Spleen (tissue), 11 donors: ENCODE results near the gene TYW1B. TPM values are rescaled to one million over a fixed set of nuclear protein-coding genes. Genes with fewer than 3 reads are reported as not detected.
"Not testable (repeated sequence)": the region's sequence is repeated elsewhere in the genome, so short reads cannot be mapped to it uniquely, and the experiment has no call there.

Experiments used
- DNase-seq: peaks from one replicate; pipeline ENCODE4 v3.0.0-alpha.2; 2020
- H3K27ac ChIP-seq, 8 donors: fragments of 200-600 bp; sonication (generic) in 7 of 8; 1 replicate in 4 of 8; 2 replicates in 4 of 8; pipeline versions ENCODE4 v1.5.0 to v1.8.0; 2016 to 2021; ENCODE audit warnings: inconsistent platforms in 4 of 8, mild to moderate bottlenecking in 4 of 8, moderate library complexity in 1 of 8
- H3K27me3 ChIP-seq, 7 donors: fragments of 200-600 bp; sonication (generic) in 6 of 7; replicated peaks in 1 of 7; 1 replicate in 4 of 7; 2 replicates in 3 of 7; pipeline versions ENCODE4 v1.5.0 to v1.8.0; 2016 to 2021; ENCODE audit warnings: inconsistent platforms in 3 of 7, mild to moderate bottlenecking in 1 of 7
- H3K36me3 ChIP-seq, 6 donors: fragments of 200-600 bp; sonication (generic) in 5 of 6; 1 replicate in 4 of 6; 2 replicates in 2 of 6; pipeline versions ENCODE4 v1.5.0 to v1.8.0; 2016 to 2021; ENCODE audit warnings: inconsistent platforms in 2 of 6
- H3K4me1 ChIP-seq, 6 donors: fragments of 200-600 bp; sonication (generic) in 5 of 6; 1 replicate in 3 of 6; 2 replicates in 3 of 6; pipeline versions ENCODE4 v1.5.0 to v1.8.0; 2016 to 2021; ENCODE audit warnings: inconsistent platforms in 3 of 6
- H3K4me3 ChIP-seq, 8 donors: fragments of 200-600 bp; sonication (generic) in 7 of 8; 1 replicate in 4 of 8; 2 replicates in 4 of 8; pipeline versions ENCODE4 v1.5.0 to v1.8.0; 2016 to 2021; ENCODE audit warnings: inconsistent platforms in 4 of 8, mild to moderate bottlenecking in 4 of 8, moderate library complexity in 2 of 8
- H3K9me3 ChIP-seq, 8 donors: fragments of 200-600 bp; sonication (generic) in 7 of 8; 1 replicate in 4 of 8; 2 replicates in 4 of 8; pipeline versions ENCODE4 v1.5.0 to v1.8.0; 2016 to 2021; ENCODE audit warnings: inconsistent platforms in 4 of 8
- POLR2A ChIP-seq, 3 donors: fragments of 450-650 bp; IDR thresholded peaks; one replicate each; pipeline ENCODE4 v1.5.1; 2017; ENCODE audit warnings: antibody characterized with exemption in 3 of 3, mild to moderate bottlenecking in 1 of 3
- POLR2AphosphoS5 ChIP-seq, 3 donors: sonication (generic); formaldehyde crosslinking; IDR thresholded peaks; one replicate each; pipeline ENCODE4 v1.5.1; 2017; ENCODE audit warnings: antibody characterized with exemption in 3 of 3
- WGBS, 5 donors: extraction: QIAGEN DNeasy Blood & Tissue Kit in 3 of 5; methylation state at CpG; one replicate each; pipeline versions ENCODE4 v1.1.5 to v1.1.7; 2013 to 2018; 5-methylcytosine and 5-hydroxymethylcytosine counted together
- intact Hi-C: fragments of 100-400 bp; cut with DNase I; formaldehyde crosslinking; loops from one replicate; pipeline ENCODE4 v1.15.0; 2023; ENCODE audit warnings: low total_unique reads
- polyA plus RNA-seq, 3 donors: library from polyadenylated mRNA; stranded (reverse); fragments of 200-250 nt; gene quantifications; one replicate each; pipeline ENCODE4 v1.2.1, GENCODE V29; 2013
- total RNA-seq, 7 donors: library from RNA; depleted of rRNA in 3 of 7; stranded (reverse); fragments of >200 nt in 3 of 7; fragmentation: NEBNext Ultra II Directional in 4 of 7; extraction: Animal tissue kit (Norgen Biotek cat#: 25700) in 4 of 7; gene quantifications; one replicate each; pipeline versions ENCODE4 v1.1.0 to v1.2.1, GENCODE V29; 2016 to 2021
- TF ChIP-seq, protein P1 (sequence below), 11 experiments: fragments of 200-600 bp in 7 of 11; fragments of 450-650 bp in 4 of 11; sonication (generic) in 4 of 11; IDR thresholded peaks in 8 of 11; conservative IDR thresholded peaks in 3 of 11; 1 replicate in 7 of 11; 2 replicates in 4 of 11; pipeline versions ENCODE4 v1.4.0 to v1.8.0; 2016 to 2021; ENCODE audit warnings: antibody characterized with exemption in 11 of 11, inconsistent platforms in 4 of 11, mild to moderate bottlenecking in 1 of 11
- donor health status: healthy with polysubstance abuse.
- donor health status: DM: no; HTN: no; CAD: no; lungs with moderate emphysema.
- donor health status: DM: no; HTN: no; CAD: no.
- donor health status: Bipolar disorder and iron deficiency.
- donor health status: healthy.
- donor health status: DM: no; HTN: no; CAD: no.
- donor health status: DM: yes; HTN: yes; CAD: no.

The TYW1B gene
- total and polyA plus RNA-seq, 10 donors = 1.2 to 8.3 (median 4.1) TPM

DNA sequence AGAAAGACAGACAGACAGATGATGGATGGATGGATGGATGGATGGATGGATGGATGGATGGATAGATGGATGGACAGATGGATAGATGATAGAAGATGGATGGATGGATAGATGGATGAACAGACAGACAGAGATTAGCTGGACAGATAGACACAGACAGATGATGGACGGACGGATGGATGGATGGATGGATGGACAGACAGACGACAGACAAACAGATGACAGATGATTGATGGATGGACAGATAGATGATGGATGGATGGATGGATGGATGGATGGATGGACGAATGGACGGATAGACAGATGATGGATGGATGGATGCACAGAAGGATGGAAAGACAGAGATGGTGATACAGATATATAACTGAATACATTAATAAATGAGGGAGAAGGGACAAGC lies 224.9 kb downstream of the TYW1B start:
- no peak overlapping the region for H3K4me3 ChIP-seq
- intact Hi-C loops = no loop called here
- H3K36me3 ChIP-seq = peaks cover 0 to 14% (median 2%) of the 10 kb centered on the region in 6 donors
- H3K27me3 ChIP-seq = no peaks in the 10 kb centered on the region
- WGBS, 5 donors = 86 to 97% (median 96%) methylated on average over 5 of the region's 5 CpGs
- TF ChIP-seq, protein P1, sequence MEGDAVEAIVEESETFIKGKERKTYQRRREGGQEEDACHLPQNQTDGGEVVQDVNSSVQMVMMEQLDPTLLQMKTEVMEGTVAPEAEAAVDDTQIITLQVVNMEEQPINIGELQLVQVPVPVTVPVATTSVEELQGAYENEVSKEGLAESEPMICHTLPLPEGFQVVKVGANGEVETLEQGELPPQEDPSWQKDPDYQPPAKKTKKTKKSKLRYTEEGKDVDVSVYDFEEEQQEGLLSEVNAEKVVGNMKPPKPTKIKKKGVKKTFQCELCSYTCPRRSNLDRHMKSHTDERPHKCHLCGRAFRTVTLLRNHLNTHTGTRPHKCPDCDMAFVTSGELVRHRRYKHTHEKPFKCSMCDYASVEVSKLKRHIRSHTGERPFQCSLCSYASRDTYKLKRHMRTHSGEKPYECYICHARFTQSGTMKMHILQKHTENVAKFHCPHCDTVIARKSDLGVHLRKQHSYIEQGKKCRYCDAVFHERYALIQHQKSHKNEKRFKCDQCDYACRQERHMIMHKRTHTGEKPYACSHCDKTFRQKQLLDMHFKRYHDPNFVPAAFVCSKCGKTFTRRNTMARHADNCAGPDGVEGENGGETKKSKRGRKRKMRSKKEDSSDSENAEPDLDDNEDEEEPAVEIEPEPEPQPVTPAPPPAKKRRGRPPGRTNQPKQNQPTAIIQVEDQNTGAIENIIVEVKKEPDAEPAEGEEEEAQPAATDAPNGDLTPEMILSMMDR (IDR thresholded peaks at IDR 0.05 in 8 of 11, conservative IDR thresholded peaks at IDR 0.05 in 3 of 11) = no peak
- no peak for TF ChIP-seq POLR2A (IDR thresholded peaks at IDR 0.05)
- no peak for TF ChIP-seq POLR2AphosphoS5 (IDR thresholded peaks at IDR 0.05)
- H3K4me1 ChIP-seq = no peaks in the 10 kb centered on the region
- no peaks in the 10 kb centered on the region for H3K9me3 ChIP-seq
- DNase-seq = no peak
- H3K27ac ChIP-seq = no peak overlapping the region

DNA sequence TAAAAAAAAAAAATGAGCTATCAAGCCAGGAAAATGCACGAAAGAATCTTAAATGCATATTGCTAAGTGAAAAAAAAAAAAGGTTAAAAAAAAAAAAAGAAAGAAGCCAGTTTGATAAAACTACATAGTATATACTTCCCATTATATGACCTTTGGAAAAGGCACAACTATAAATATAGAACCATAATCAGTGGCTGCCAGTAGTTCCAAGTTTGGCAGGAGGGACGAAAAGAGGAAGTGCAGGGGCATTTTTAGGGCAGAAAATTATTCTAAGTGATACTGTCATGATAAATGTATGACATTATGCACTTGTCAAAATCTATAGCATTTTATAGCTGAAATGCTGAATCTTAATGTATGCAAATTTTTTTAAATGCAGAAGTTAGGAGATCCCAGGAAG lies 226.3 kb downstream of the TYW1B start:
- H3K4me1 ChIP-seq, intact Hi-C loops, H3K27me3 ChIP-seq, H3K9me3 ChIP-seq, H3K27ac ChIP-seq, H3K36me3 ChIP-seq, H3K4me3 ChIP-seq, DNase-seq: not testable (repeated sequence)
- 39 to 66% (median 52%) methylated on average over 2 of the region's 2 CpGs for WGBS, 5 donors

DNA sequence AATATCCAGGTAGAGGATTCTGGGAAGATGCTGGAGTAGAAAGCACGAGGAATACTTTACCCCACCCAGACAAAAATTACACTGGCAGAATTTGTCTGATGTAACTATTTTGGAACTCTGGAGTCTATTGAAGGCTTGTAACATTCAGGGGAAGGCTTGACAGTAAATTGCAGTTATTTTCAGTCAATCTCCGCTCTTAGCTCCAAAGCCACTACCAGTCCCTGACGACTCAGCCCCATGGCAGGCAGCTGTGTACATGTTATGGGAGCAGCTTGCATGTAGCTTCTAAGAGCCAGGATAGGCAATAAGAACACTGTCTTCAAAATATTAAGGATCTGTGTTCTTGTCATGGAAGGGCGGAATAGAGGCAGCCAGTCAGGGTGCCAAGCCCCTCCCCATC lies 238.0 kb downstream of the TYW1B start:
- H3K4me1 ChIP-seq, H3K4me3 ChIP-seq, H3K27ac ChIP-seq, H3K27me3 ChIP-seq, intact Hi-C loops, DNase-seq: not testable (repeated sequence)
- Histone ChIP-seq H3K9me3 (peaks cover 0 to 42% (median 29%) of the 10 kb centered on the region in 8 donors), H3K36me3 (peaks cover 0 to 25% (median 0%) of the 10 kb centered on the region in 6 donors)
- WGBS, 5 donors = 87 to 98% (median 95%) methylated on average over 4 of the region's 4 CpGs

DNA sequence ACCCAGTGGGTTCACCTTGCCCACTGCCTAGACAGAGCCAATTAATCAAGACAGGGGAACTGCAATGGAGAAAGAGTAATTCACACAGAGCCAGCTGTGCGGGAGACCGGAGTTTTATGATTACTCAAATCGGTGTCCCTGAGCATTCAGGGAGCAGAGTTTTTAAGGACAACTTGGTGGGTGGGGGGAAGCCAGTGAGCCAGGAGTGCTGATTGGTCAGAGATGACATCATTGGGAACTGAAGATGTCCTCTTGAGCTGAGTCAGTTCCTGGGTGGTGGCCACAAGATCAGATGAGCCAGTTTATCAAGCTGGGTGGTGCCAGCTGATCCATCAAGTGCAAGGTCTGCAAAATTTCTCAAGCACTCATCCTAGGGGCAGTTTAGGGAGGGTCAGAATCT lies 240.7 kb downstream of the TYW1B start:
- H3K4me3 ChIP-seq, H3K4me1 ChIP-seq, intact Hi-C loops, DNase-seq, H3K27me3 ChIP-seq, H3K27ac ChIP-seq: not testable (repeated sequence)
- H3K9me3 ChIP-seq = peaks cover 0 to 42% (median 27%) of the 10 kb centered on the region in 8 donors
- WGBS, 5 donors = 90 to 98% (median 95%) methylated on average over 3 of the region's 3 CpGs
- H3K36me3 ChIP-seq = peaks cover 0 to 33% (median 0%) of the 10 kb centered on the region in 6 donors

DNA sequence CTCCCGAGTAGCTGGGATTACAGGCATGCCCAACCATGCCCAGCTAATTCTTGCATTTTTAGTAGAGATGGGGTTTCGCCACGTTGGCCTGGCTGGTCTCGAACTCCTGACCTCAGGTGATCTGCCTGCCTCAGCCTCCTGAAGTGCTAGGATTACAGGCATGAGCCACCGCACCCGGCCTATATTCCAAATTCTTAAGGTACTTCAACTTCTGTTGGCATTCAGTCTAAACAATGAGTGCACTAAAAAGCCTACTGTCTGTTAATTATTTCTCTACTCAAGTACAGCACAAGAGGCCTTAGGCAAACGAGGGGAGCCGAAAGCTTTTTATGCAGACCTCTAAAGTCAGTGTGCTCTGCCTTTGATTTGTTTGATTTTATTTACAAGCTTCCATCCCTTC lies 243.4 kb downstream of the TYW1B start:
- H3K4me3 ChIP-seq, H3K4me1 ChIP-seq, H3K27ac ChIP-seq, DNase-seq, intact Hi-C loops, H3K27me3 ChIP-seq: not testable (repeated sequence)
- 95 to 98% (median 97%) methylated on average over 8 of the region's 8 CpGs for WGBS, 5 donors
- Histone ChIP-seq H3K36me3 (peaks cover 0 to 19% (median 0%) of the 10 kb centered on the region in 6 donors), H3K9me3 (peaks cover 0 to 17% (median 5%) of the 10 kb centered on the region in 8 donors)

DNA sequence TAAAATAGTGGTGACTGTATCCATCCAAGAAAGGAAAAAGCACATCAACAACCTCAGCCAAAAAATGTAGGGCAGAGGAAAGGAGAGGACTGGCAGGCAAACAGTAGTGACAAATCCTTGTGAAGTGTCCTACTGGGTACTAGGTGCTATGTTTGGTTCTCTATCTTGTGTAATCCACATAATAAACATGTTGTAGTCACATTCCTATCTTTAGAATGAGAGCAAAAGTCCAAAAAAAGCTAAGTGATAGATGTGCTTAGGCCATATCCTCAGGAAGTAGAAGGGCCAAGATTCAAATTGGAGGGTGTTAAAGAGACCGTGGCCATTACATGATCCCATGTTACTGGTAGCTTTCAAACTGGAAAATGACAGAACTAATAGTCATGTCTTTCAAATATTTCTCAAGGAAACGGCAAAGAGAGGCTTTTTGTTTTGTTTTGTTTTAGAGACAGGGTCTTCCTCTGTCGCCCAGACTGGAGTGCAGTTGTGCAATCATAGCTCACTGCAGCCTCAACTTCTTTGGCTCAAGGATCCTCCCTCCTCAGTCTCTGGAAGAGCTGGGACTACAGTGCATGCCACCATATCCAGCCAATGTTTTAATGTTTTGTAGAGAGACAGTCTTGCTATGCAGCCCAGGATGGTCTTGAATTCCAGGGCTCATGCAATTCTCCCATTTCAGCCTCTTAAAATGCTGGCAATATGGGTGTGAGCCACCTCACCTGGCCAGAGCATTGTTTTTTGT lies 244.2 kb downstream of the TYW1B start:
- WGBS, 5 donors = 74 to 79% (median 77%) methylated on average over 3 of the region's 3 CpGs

DNA sequence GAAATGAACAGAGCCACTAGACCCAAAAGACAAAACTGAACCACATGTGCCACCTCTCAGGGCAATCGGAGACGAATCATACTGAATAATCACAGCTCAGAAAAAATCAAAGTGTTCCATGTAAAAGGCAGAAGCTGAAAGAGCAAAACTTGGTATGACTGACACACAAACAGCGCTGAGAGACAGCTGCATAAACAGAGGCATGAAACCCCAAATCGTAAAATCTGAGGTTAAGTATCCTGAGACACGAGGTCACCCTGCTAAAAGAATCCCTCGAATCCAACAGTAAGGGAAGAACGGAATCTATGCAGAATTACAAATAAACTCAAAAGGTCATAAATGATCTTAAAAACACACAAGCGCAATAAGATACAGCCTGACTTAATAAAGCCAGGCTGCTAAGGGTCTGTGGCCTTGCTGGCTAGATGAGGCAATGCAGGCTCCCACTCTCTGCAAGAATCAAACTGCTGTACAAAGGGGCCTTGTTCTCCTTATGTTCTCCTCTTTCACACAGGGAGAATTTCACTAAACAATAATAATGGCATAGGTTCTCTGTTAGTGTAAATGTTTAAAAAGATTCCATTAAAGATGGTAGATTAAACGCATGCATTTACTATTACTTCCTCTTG lies 247.7 kb downstream of the TYW1B start:
- intact Hi-C loops, H3K4me3 ChIP-seq, DNase-seq, H3K27ac ChIP-seq, H3K9me3 ChIP-seq, H3K27me3 ChIP-seq, H3K4me1 ChIP-seq: not testable (repeated sequence)
- WGBS, 5 donors = 87 to 94% (median 92%) methylated on average over 9 of the region's 9 CpGs
- H3K36me3 ChIP-seq = peaks cover 0 to 25% (median 0%) of the 10 kb centered on the region in 6 donors

More for the DNA sequence above, 244.2 kb downstream of the TYW1B start:
- Histone ChIP-seq H3K36me3 (peaks cover 0 to 11% (median 0%) of the 10 kb centered on the region in 6 donors), H3K9me3 (peaks cover 0 to 15% (median 4%) of the 10 kb centered on the region in 8 donors)
- H3K27ac ChIP-seq, intact Hi-C loops, H3K27me3 ChIP-seq, DNase-seq, H3K4me1 ChIP-seq, H3K4me3 ChIP-seq: not testable (repeated sequence)
